Peyer's patch (tissue), 4 donors: ENCODE data around the gene CPNE9.

Experiments
- POLR2A ChIP-seq, 2 donors: fragments of 450-650 bp; IDR thresholded peaks; one replicate each; pipeline ENCODE4 v1.5.1; 2017; ENCODE audit warnings: antibody characterized with exemption in 2 of 2, mild to moderate bottlenecking in 2 of 2, moderate library complexity in 2 of 2
- TF ChIP-seq, protein P1 (sequence below), 6 experiments: fragments of 450-650 bp in 4 of 6; fragments of 200-600 bp in 2 of 6; sonication (generic) in 1 of 6; IDR thresholded peaks; one replicate each; pipeline ENCODE4 v1.5.1; 2017 to 2019; ENCODE audit warnings: antibody characterized with exemption in 6 of 6, mild to moderate bottlenecking in 3 of 6, moderate library complexity in 1 of 6

DNA sequence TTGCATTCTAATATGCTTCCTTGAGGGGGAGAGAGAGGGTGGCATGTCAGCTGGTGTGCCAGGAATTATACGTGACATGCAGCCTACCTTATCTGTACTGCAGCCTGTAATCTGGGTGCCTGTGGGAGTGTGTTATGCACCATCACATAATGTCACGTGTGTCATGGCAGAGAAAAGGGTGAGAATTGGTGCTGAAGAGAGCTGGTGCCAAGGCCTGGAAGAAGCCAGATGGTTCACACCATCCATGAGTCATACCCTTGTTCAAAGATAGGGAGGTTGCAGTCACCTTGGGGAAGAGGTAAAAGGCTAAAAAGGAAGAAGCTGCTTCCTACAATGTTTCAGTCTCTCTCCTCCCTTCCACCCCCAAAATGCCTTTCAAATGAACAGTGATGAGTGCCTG is 33.2 kb downstream of the CPNE9 start:
- TF ChIP-seq, protein P1, sequence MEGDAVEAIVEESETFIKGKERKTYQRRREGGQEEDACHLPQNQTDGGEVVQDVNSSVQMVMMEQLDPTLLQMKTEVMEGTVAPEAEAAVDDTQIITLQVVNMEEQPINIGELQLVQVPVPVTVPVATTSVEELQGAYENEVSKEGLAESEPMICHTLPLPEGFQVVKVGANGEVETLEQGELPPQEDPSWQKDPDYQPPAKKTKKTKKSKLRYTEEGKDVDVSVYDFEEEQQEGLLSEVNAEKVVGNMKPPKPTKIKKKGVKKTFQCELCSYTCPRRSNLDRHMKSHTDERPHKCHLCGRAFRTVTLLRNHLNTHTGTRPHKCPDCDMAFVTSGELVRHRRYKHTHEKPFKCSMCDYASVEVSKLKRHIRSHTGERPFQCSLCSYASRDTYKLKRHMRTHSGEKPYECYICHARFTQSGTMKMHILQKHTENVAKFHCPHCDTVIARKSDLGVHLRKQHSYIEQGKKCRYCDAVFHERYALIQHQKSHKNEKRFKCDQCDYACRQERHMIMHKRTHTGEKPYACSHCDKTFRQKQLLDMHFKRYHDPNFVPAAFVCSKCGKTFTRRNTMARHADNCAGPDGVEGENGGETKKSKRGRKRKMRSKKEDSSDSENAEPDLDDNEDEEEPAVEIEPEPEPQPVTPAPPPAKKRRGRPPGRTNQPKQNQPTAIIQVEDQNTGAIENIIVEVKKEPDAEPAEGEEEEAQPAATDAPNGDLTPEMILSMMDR (IDR thresholded peaks at IDR 0.05): no peak
- TF ChIP-seq POLR2A (IDR thresholded peaks at IDR 0.05): no peak
